Endothelial cell of umbilical vein (primary cell): ENCODE measurements around the gene LTA4H. TPM values are rescaled to one million over a fixed set of nuclear protein-coding genes. Genes with fewer than 3 reads are reported as not detected.

ENCODE experiments used
- BruUV-seq: library from RNA; stranded (reverse); fragments of 400-500 nt; replicated peaks from 2 replicates; lab custom pipeline; 2021; lab: Mats Ljungman, UMichigan
- CTCF ChIA-PET: fragments of 300-600, 350-600 bp; sonication (Branson Sonifier 250); formaldehyde crosslinking; loops from one replicate; lab custom pipeline; 2021; ENCODE audit warnings: antibody characterized with exemption, inconsistent platforms; lab: Charles Lee
- POLR2A ChIA-PET: fragments of 300-600, 350-600 bp; sonication (Branson Sonifier 250); formaldehyde crosslinking; loops from one replicate; lab custom pipeline; 2021; ENCODE audit warnings: antibody characterized with exemption, inconsistent platforms; lab: Charles Lee
- DNase-seq: peaks from one replicate; pipeline ENCODE4 v3.0.0-alpha.2; 2011; ENCODE audit warnings: low read depth, low spot score
- FAIRE-seq: peaks from 2 replicates; lab custom pipeline; 2011; peaks lifted over from hg19 to GRCh38; lab: Jason Lieb, UNC
- H2AFZ ChIP-seq: 2 replicates; pipeline ENCODE4 v1.6.0; 2012; ENCODE audit warnings: low read depth, low read length, control low read depth, inconsistent platforms
- H3K27ac ChIP-seq: 2 replicates; pipeline ENCODE4 v1.5.1; 2011; ENCODE audit warnings: low read depth, mild to moderate bottlenecking, control low read depth, low read length, moderate library complexity; ENCODE audit not compliant: insufficient read depth
- H3K27me3 ChIP-seq, 2 experiments: 2 replicates each; pipeline versions ENCODE4 v1.6.0 to v1.6.1; 2011; ENCODE audit warnings: low read length in 2 of 2, mixed read lengths in 1 of 2; ENCODE audit not compliant: control insufficient read depth in 2 of 2, insufficient read depth in 2 of 2
- H3K36me3 ChIP-seq, 2 experiments: 2 replicates in 1 of 2; 3 replicates in 1 of 2; pipeline ENCODE4 v1.5.1; 2011; ENCODE audit warnings: low read length in 2 of 2, mild to moderate bottlenecking in 1 of 2, moderate library complexity in 1 of 2; ENCODE audit not compliant: control insufficient read depth in 2 of 2, insufficient read depth in 2 of 2; ENCODE audit errors: extremely low read depth in 1 of 2
- H3K4me1 ChIP-seq: 3 replicates; pipeline ENCODE4 v1.5.1; 2011; ENCODE audit warnings: mild to moderate bottlenecking, low read length; ENCODE audit not compliant: control insufficient read depth, insufficient read depth; ENCODE audit errors: extremely low read depth
- H3K4me2 ChIP-seq: 2 replicates; pipeline ENCODE4 v1.6.1; 2011; ENCODE audit warnings: low read length, control low read depth, mixed read lengths; ENCODE audit not compliant: insufficient read depth
- H3K4me3 ChIP-seq, 3 experiments: fragments of 200-600 bp in 1 of 3; sonication (generic), shearing (Covaris generic) in 1 of 3; replicated peaks in 1 of 3; 2 replicates each; pipeline ENCODE4 v1.5.1; 2011 to 2016; ENCODE audit warnings: control low read depth in 3 of 3, low read length in 3 of 3, mild to moderate bottlenecking in 2 of 3, inconsistent platforms in 1 of 3, low read depth in 1 of 3, moderate library complexity in 1 of 3; ENCODE audit not compliant: insufficient read depth in 1 of 3
- H3K79me2 ChIP-seq: 2 replicates; pipeline ENCODE4 v1.6.0; 2012; ENCODE audit warnings: low read length, inconsistent platforms; ENCODE audit not compliant: control insufficient read depth, insufficient read depth
- H3K9ac ChIP-seq: replicated peaks from 2 replicates; pipeline ENCODE3; 2011; ENCODE audit warnings: low read length, control low read depth; ENCODE audit not compliant: insufficient read depth; ENCODE audit errors: extremely low read depth
- H3K9me1 ChIP-seq: replicated peaks from 3 replicates; pipeline ENCODE4 v1.6.0; 2011; ENCODE audit warnings: mild to moderate bottlenecking, low read length; ENCODE audit not compliant: control insufficient read depth, insufficient read depth; ENCODE audit errors: extremely low read depth
- H3K9me3 ChIP-seq: replicated peaks from 2 replicates; pipeline ENCODE4 v1.5.1; 2012; ENCODE audit warnings: low read length, inconsistent platforms; ENCODE audit not compliant: control insufficient read depth, insufficient read depth
- H4K20me1 ChIP-seq: replicated peaks from 2 replicates; pipeline ENCODE3; 2011; ENCODE audit warnings: mild to moderate bottlenecking, low read length; ENCODE audit not compliant: control insufficient read depth, insufficient read depth; ENCODE audit errors: extremely low read depth
- EZH2 ChIP-seq: IDR thresholded peaks from 2 replicates; pipeline ENCODE4 v1.6.1; 2012; ENCODE audit warnings: borderline replicate concordance, low read depth, mild to moderate bottlenecking, moderate library complexity, low read length, inconsistent platforms; ENCODE audit not compliant: severe bottlenecking
- FOS ChIP-seq: IDR thresholded peaks from 2 replicates; pipeline ENCODE4 v1.6.1; 2011; ENCODE audit warnings: mild to moderate bottlenecking, low read length, moderate library complexity, borderline replicate concordance; ENCODE audit not compliant: insufficient read depth
- GATA2 ChIP-seq: IDR thresholded peaks from 2 replicates; pipeline ENCODE4 v1.7.0; 2011; ENCODE audit warnings: low read depth, mild to moderate bottlenecking, moderate library complexity, mixed read lengths, low read length; ENCODE audit not compliant: insufficient read length, insufficient read depth
- JUN ChIP-seq: IDR thresholded peaks from 2 replicates; pipeline ENCODE4 v1.6.1; 2011; ENCODE audit warnings: borderline replicate concordance, low read depth; ENCODE audit not compliant: insufficient read length, insufficient read depth
- MYC ChIP-seq: IDR thresholded peaks from one replicate; pipeline ENCODE4 v1.6.1; 2011; ENCODE audit warnings: mild to moderate bottlenecking, low read depth, low read length
- POLR2A ChIP-seq: IDR thresholded peaks from 2 replicates; pipeline ENCODE4 v1.6.1; 2012; ENCODE audit warnings: low read depth, mild to moderate bottlenecking, control low read depth, low read length
- POLR2AphosphoS5 ChIP-seq: IDR thresholded peaks from 2 replicates; pipeline ENCODE4 v1.6.1; 2012; ENCODE audit warnings: low read depth, mild to moderate bottlenecking, control low read depth, low read length, moderate library complexity; ENCODE audit not compliant: insufficient read depth
- dilution Hi-C: fragments of 300-500 bp; cut with MboI; formaldehyde crosslinking; loops from one replicate; pipeline ENCODE4 v1.15.0; 2019; ENCODE audit warnings: low sequenced_read_pairs; ENCODE audit not compliant: extremely low pct_ligation_motif_present
- intact Hi-C: fragments of 100-400 bp; cut with micrococcal nuclease; formaldehyde crosslinking; loops from one replicate; pipeline ENCODE4 v1.10.0; 2022
- polyA plus RNA-seq, 4 experiments: library from polyadenylated mRNA; depleted of rRNA in 3 of 4; stranded (reverse) in 3 of 4; unstranded in 1 of 4; fragments of >200 nt; gene quantifications; 2 replicates each; pipeline versions ENCODE4 v1.2.1 to v1.2.3, GENCODE V29; 2011 to 2012; ENCODE audit warnings: missing spikeins in 1 of 4
- total RNA-seq: library from RNA; stranded (reverse); gene quantifications from 2 replicates; pipeline ENCODE4 v1.2.3, GENCODE V29; 2021
- TF ChIP-seq, protein P1 (sequence below): IDR thresholded peaks from 2 replicates; pipeline ENCODE4 v1.6.1; 2011; ENCODE audit not compliant: insufficient read depth, insufficient read length
- TF ChIP-seq, protein P2 (sequence below), 2 donors: IDR thresholded peaks; 1 replicate in 1 of 2; 2 replicates in 1 of 2; pipeline ENCODE4 v1.5.1; 2011; ENCODE audit warnings: low read length in 2 of 2, mild to moderate bottlenecking in 2 of 2, moderate library complexity in 2 of 2, control low read depth in 1 of 2, inconsistent platforms in 1 of 2, low read depth in 1 of 2; ENCODE audit not compliant: insufficient read depth in 1 of 2; ENCODE audit errors: extremely low read depth in 1 of 2

LTA4H gene
- total and polyA plus RNA-seq, 2 donors (not counting 3 experiments of a cell fraction or from before 2014, with no cell fraction given), result 77.1 to 85.2 TPM

DNA sequence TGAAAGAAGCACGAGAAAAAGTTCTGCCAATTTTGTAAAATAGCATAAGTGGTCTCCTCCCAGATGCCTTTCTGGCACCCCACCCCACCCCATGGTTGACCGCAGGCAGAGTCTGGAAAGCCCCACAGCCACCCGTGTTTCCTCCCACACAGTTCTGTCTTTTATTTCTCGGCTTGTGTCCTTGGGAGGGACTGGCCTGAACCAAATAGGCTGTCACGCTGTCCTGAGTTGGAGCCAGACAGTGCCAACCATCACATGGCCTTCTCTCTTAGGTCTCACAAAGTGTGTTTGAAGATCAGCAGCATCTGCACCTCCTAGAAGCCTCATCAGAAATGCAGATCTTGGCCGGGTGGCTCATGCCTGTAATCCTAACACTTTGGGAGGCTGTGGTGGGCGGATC, 10.2 kb upstream of the LTA4H start:
- no peak overlapping the region for H3K27ac ChIP-seq
- no peak overlapping the region for H3K4me3 ChIP-seq
- peaks cover 22% of the 10 kb centered on the region for H3K4me1 ChIP-seq
- H3K79me2 ChIP-seq, result no peaks in the 10 kb centered on the region
- H3K27me3 ChIP-seq, result no peaks in the 10 kb centered on the region
- H3K4me2 ChIP-seq, result no peak overlapping the region
- H3K9ac ChIP-seq, result no peak overlapping the region
- H4K20me1 ChIP-seq, result no peaks in the 10 kb centered on the region
- H2AFZ ChIP-seq, result no peak overlapping the region
- H3K36me3 ChIP-seq, result no peaks in the 10 kb centered on the region
- no peak for TF ChIP-seq EZH2
- no peak for TF ChIP-seq FOS
- no peak for TF ChIP-seq JUN
- TF ChIP-seq, protein P1, sequence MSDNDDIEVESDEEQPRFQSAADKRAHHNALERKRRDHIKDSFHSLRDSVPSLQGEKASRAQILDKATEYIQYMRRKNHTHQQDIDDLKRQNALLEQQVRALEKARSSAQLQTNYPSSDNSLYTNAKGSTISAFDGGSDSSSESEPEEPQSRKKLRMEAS, result no peak
- no peak for TF ChIP-seq POLR2AphosphoS5
- no peaks in the 10 kb centered on the region for H3K9me3 ChIP-seq
- intact Hi-C loops (no loop called here), dilution Hi-C loops (no loop called here)
- no TSS peak for BruUV-seq
- H3K9me1 ChIP-seq, result no peaks in the 10 kb centered on the region
- CTCF ChIA-PET, result interaction anchor here (0.6 kb wide), 1 partner anchor 45 kb away, joined by 3 read pairs; no protein-coding TSS in a partner anchor
- FAIRE-seq (no peak), DNase-seq (no peak)
- POLR2A ChIA-PET, result no interaction called here

DNA sequence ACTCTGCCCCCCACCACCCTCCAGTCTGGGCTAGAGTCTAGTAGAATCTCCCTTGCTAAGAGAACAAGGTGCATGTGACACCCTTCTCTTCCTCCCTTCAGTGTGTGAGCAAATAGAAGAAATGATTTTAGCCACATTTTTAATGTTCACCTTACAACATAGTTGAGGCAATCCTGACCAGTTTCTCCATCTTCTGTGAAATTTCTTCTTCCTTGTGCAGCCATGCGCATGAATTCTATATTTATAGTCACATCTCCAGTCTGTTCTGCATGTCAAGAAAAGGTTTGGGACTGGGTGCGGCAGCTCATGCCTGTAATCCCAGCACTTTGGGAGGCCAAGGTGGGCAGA, 9.5 kb upstream of the LTA4H start:
- POLR2A ChIA-PET, result no interaction called here
- H3K27ac ChIP-seq, result no peak overlapping the region
- CTCF ChIA-PET, result no interaction called here

More for the DNA sequence above, 9.5 kb upstream of the LTA4H start:
- Histone ChIP-seq H3K9ac (no peak overlapping the region), H3K9me3 (no peaks in the 10 kb centered on the region), H2AFZ (no peak overlapping the region), H3K4me2 (no peak overlapping the region), H3K9me1 (no peaks in the 10 kb centered on the region), H3K4me3 (no peak overlapping the region), H3K36me3 (no peaks in the 10 kb centered on the region), H4K20me1 (no peaks in the 10 kb centered on the region), H3K27me3 (no peaks in the 10 kb centered on the region), H3K79me2 (no peaks in the 10 kb centered on the region), H3K4me1 (peaks cover 22% of the 10 kb centered on the region)
- no TSS peak for BruUV-seq
- no peak for FAIRE-seq
- intact Hi-C loops (no loop called here), dilution Hi-C loops (no loop called here)
- DNase-seq, result no peak
- TF ChIP-seq EZH2 (no peak), POLR2AphosphoS5 (no peak), GATA2 (no peak), FOS (no peak), POLR2A (no peak), JUN (no peak), MYC (no peak)
- TF ChIP-seq, protein P2, sequence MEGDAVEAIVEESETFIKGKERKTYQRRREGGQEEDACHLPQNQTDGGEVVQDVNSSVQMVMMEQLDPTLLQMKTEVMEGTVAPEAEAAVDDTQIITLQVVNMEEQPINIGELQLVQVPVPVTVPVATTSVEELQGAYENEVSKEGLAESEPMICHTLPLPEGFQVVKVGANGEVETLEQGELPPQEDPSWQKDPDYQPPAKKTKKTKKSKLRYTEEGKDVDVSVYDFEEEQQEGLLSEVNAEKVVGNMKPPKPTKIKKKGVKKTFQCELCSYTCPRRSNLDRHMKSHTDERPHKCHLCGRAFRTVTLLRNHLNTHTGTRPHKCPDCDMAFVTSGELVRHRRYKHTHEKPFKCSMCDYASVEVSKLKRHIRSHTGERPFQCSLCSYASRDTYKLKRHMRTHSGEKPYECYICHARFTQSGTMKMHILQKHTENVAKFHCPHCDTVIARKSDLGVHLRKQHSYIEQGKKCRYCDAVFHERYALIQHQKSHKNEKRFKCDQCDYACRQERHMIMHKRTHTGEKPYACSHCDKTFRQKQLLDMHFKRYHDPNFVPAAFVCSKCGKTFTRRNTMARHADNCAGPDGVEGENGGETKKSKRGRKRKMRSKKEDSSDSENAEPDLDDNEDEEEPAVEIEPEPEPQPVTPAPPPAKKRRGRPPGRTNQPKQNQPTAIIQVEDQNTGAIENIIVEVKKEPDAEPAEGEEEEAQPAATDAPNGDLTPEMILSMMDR (IDR thresholded peaks at IDR 0.05; ENCODE audit: extremely low read depth in 1 of 2, insufficient read depth in 1 of 2, low read depth in 1 of 2, low read length in 2 of 2), result no peak
- TF ChIP-seq, protein P1, result no peak
